ENCODE data around the gene CENPP.

DNA sequence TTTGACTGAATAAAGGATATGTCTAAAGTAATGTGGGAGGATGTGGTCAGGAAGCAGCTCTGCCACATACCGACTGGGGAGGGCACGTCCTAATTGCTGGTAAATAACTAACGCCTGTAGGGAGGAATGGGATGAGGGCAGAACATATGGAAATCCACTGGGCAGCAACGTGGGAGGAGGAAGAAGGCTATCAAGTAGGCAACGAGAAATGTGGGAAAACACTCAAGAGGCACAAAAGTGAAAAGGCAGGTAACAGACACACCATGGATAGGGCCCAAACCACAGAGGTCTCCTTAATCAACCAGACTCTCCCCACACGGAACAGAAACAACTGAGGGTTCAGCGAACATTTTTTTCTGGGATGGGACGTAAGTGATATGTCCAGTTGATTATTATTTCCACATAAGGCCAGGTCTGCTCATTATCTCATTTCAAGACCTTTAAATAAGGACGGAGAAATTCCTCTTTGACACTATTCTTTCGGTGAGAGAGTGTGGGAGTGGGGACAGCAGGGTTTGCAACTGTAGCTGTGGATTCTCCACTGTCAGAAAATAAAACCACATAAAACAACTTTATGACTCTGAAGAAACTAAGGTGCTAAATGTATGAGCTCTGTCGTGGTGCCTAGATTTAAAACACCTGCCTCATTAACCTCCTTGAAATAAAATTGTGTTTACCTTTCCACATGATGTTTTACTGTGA lies 49.3 kb upstream of the CENPP start:
- TF ChIP-seq, protein P1, sequence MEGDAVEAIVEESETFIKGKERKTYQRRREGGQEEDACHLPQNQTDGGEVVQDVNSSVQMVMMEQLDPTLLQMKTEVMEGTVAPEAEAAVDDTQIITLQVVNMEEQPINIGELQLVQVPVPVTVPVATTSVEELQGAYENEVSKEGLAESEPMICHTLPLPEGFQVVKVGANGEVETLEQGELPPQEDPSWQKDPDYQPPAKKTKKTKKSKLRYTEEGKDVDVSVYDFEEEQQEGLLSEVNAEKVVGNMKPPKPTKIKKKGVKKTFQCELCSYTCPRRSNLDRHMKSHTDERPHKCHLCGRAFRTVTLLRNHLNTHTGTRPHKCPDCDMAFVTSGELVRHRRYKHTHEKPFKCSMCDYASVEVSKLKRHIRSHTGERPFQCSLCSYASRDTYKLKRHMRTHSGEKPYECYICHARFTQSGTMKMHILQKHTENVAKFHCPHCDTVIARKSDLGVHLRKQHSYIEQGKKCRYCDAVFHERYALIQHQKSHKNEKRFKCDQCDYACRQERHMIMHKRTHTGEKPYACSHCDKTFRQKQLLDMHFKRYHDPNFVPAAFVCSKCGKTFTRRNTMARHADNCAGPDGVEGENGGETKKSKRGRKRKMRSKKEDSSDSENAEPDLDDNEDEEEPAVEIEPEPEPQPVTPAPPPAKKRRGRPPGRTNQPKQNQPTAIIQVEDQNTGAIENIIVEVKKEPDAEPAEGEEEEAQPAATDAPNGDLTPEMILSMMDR (IDR thresholded peaks at IDR 0.05; ENCODE audit: low read depth, low read length, missing input control) = no peak
- TF ChIP-seq EGR1 (IDR thresholded peaks at IDR 0.05; ENCODE audit: low read depth in 2 of 2) = no peak
- no peak for TF ChIP-seq RAD21 (IDR thresholded peaks at IDR 0.05)
- TF ChIP-seq RXRA (IDR thresholded peaks at IDR 0.05) = no peak
- TF ChIP-seq SP1 (IDR thresholded peaks at IDR 0.05) = no peak
- TF ChIP-seq FOXA1 (IDR thresholded peaks at IDR 0.05) = no peak
- no peak for TF ChIP-seq JUND (IDR thresholded peaks at IDR 0.05)
- TF ChIP-seq, protein P2, sequence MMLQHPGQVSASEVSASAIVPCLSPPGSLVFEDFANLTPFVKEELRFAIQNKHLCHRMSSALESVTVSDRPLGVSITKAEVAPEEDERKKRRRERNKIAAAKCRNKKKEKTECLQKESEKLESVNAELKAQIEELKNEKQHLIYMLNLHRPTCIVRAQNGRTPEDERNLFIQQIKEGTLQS (IDR thresholded peaks at IDR 0.05) = no peak
- TF ChIP-seq TAF1 (conservative IDR thresholded peaks at IDR 0.05) = no peak
